AG10803 (cell line): Measurements from ENCODE around the gene EPHB1.
A peak's percentile ranks its signal among the peaks of the same experiment; 100 is the strongest.

Source experiments
- DNase-seq: peaks from one replicate; pipeline ENCODE4 v3.0.0; 2010; ENCODE audit warnings: low read depth
- H3K4me3 ChIP-seq: 2 replicates; pipeline ENCODE4 v1.5.1; 2011; ENCODE audit warnings: mild to moderate bottlenecking, low read length, control low read depth
- TF ChIP-seq, protein P1 (sequence below): conservative IDR thresholded peaks from 2 replicates; pipeline ENCODE4 v1.5.1; 2011; ENCODE audit warnings: mild to moderate bottlenecking, low read length, control low read depth, inconsistent platforms

Gene EPHB1

DNA sequence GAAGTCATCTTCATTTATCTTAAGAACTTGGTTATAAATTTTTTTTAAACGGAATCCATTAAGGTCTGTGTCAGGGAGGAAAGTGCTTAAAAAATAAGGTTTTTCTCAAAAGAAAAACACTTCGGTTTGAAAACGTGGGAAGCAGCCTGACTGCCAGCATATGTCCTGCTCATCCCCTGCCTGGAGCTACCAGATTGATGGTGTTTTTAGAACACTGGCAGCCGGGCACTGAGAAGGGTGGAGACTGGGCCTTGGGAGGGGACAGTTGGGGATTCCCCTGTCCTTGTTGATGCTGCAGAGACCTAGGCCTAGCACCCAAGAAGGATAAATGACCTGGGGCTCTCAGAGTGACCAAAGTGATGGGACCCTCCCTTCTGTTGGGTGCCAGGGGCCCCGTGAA is 296.9 kb downstream of the EPHB1 start:
- DNase-seq = no peak
- TF ChIP-seq, protein P1, sequence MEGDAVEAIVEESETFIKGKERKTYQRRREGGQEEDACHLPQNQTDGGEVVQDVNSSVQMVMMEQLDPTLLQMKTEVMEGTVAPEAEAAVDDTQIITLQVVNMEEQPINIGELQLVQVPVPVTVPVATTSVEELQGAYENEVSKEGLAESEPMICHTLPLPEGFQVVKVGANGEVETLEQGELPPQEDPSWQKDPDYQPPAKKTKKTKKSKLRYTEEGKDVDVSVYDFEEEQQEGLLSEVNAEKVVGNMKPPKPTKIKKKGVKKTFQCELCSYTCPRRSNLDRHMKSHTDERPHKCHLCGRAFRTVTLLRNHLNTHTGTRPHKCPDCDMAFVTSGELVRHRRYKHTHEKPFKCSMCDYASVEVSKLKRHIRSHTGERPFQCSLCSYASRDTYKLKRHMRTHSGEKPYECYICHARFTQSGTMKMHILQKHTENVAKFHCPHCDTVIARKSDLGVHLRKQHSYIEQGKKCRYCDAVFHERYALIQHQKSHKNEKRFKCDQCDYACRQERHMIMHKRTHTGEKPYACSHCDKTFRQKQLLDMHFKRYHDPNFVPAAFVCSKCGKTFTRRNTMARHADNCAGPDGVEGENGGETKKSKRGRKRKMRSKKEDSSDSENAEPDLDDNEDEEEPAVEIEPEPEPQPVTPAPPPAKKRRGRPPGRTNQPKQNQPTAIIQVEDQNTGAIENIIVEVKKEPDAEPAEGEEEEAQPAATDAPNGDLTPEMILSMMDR = no peak
- no peak overlapping the region for H3K4me3 ChIP-seq

DNA sequence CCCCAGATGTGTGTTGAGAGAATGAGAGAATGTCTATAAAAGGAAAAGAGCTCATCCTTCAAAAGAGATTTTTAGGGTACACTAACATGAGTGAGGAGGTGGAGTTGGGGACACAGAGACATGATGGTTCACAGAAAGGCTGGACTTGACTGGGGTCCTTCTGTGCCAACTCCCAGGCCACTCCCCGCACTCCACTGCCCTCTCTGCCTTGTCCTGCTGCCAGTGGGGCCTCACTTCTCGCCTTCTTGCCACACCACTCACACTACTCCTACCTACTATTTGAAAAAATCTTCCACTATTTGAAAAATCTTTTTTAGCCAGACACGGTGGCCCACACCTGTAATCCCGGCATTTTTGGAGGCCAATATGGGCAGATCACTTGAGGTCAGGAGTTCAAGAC is 298.1 kb downstream of the EPHB1 start:
- TF ChIP-seq, protein P1 = no peak
- no peak overlapping the region for H3K4me3 ChIP-seq
- no peak for DNase-seq

DNA sequence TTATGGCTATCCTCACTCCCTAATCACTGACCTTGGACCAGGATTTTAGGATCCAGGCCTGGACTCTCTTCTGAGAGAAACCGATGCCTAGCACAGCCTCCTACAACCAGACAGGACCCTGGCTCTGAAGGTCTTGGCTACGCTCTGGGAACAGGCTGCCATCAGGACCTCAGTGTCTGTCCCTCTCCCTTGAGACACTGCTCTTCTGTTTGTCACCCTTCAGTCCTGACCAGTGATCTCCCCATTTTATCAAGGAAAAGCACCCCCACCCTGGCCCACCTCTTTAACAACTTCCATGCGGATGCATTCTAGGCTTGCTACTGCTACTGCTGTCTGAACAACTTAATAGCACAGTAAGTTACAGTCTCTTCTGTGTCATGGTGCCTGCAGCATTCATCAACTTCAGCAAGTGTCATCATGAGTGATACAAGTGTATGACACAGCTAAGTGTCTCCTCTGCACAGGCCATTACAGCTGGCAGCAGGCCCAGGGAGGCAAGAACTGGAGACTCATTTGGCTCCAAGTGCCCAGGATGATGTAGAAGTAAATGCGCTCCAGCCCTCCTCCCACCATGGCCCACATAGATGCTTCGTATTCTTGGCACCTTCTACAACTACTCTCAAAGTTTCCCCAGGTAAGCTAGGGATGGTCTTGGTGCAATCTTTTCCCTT is 302.4 kb downstream of the EPHB1 start:
- no peak for DNase-seq
- TF ChIP-seq, protein P1 = no peak
- H3K4me3 ChIP-seq = no peak overlapping the region

DNA sequence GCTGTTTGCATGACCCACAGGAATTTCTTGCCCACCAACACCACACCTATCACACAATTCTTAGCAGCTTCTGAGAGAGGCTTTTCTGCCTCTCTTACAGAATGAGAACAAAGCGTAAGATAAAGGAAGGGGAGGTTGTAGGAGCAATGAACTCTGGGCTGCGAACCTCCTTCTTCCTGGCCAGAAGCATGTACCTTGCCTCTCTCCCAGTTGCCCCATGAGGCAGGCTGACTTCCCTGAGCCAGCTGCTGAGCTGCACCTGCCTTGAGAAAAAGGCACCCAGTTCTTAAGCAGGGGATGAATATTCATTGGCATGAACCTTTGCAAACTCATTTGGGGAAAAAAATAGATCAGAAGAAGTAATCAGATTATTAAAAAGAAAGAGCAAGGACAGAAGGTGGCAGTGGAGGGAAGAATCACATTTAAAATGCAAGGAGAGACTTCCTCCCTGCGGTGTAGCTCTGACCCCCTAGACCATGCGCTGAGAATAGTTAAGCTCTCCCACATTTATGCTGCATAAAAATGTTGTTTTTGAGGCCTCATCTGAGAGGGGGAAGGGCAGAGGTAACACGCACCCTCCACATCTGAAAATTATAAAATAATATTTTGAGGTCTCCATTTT is 304.8 kb downstream of the EPHB1 start:
- H3K4me3 ChIP-seq = no peak overlapping the region
- TF ChIP-seq, protein P1 = no peak
- DNase-seq = no peak

DNA sequence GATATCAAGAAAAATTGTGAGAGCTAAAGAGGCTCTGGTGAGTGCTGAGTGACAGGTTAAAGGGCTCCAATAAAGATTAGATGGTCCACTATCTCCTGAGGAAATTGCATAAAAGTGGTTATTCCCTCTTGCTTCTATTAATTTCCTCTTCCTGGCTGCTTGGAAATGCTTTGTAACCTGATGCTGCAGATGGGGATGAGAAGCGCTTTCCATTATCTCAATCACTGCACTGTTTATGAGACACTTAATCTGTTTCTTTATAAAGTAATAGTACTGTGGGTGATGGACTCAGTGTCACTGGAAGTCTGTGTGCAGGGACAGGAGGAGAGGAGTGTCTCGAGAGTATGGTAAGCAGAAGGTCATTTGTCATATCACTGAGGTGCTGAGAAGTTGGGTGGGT is 305.3 kb downstream of the EPHB1 start:
- no peak overlapping the region for H3K4me3 ChIP-seq
- TF ChIP-seq, protein P1 = no peak
- DNase-seq = no peak

DNA sequence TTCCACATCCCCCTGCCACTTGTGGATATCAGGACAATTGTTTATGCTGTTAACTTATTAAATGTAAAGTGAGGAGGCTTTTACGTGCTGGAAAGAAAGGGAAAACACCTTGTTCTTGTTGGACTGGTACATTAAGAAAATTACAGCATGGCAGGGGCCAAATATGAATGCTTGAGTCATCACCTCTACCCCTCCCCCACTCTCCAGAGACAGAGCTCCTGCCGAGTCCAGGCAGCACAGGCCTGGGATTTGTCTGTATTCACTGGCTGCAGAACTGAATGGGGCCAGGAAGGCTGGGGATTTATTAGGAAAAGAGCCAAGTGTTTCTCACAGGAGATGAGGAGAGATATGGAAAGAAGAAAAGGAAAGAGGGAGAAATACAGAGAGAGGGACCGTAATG is 308.9 kb downstream of the EPHB1 start:
- H3K4me3 ChIP-seq = no peak overlapping the region
- DNase-seq = no peak
- TF ChIP-seq, protein P1 = no peak

DNA sequence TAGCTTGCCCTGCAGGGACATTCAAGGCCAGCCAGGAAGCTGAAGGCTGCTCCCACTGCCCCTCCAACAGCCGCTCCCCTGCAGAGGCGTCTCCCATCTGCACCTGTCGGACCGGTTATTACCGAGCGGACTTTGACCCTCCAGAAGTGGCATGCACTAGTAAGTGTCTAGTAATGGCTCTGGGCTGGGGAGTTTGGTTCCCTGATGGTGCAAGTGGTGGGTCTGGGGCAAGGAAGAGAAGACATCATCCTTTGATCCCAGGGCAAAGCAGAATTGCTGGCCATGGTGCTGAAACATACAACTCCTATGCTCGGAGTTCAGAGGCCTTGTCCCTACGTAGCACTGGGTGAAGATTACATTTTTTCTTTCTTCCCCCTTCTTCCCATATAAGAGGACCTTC is 311.4 kb downstream of the EPHB1 start:
- TF ChIP-seq, protein P1 = no peak
- peak; percentile 42 for DNase-seq
- H3K4me3 ChIP-seq = no peak overlapping the region
